Caco-2 (cell line): ENCODE results near the gene SLC4A3. TPM values are rescaled to one million over a fixed set of nuclear protein-coding genes. Genes with fewer than 3 reads are reported as not detected.

Experiments
- BruUV-seq: library from RNA; stranded (reverse); fragments of 400-500 nt; replicated peaks from 2 replicates; lab custom pipeline; 2021; lab: Mats Ljungman, UMichigan
- CTCF ChIA-PET: fragments of 300-600 bp; sonication (Branson Sonifier 250); formaldehyde crosslinking; loops from one replicate; lab custom pipeline; 2022; ENCODE audit warnings: antibody characterized with exemption; lab: Charles Lee
- POLR2A ChIA-PET: fragments of 300-600 bp; sonication (Branson Sonifier 250); formaldehyde crosslinking; loops from one replicate; lab custom pipeline; 2022; ENCODE audit warnings: antibody characterized with exemption; lab: Charles Lee
- DNase-seq, 2 experiments: peaks; one replicate each; pipeline versions ENCODE4 v3.0.0 to v3.0.0-alpha.2; 2020 to 2022
- H3K27me3 ChIP-seq: replicated peaks from 2 replicates; pipeline ENCODE4 v1.6.0; 2011; ENCODE audit warnings: low read length; ENCODE audit not compliant: control insufficient read depth, insufficient read depth
- H3K36me3 ChIP-seq: 2 replicates; pipeline ENCODE4 v1.5.1; 2011; ENCODE audit warnings: low read length; ENCODE audit not compliant: control insufficient read depth, insufficient read depth
- H3K4me1 ChIP-seq: fragments of 250-450 bp; sonication (Bioruptor Pico); 2 replicates; pipeline ENCODE4 v1.5.1; 2020; ENCODE audit warnings: mild to moderate bottlenecking
- H3K4me3 ChIP-seq: 2 replicates; pipeline ENCODE4 v1.5.1; 2011; ENCODE audit warnings: low read depth, mild to moderate bottlenecking, control low read depth, low read length
- H3K9me3 ChIP-seq: fragments of 250-450 bp; sonication (Bioruptor Pico); 2 replicates; pipeline ENCODE4 v1.5.1; 2020; ENCODE audit warnings: mild to moderate bottlenecking, moderate library complexity
- H3K27ac Mint-ChIP-seq: one replicate; pipeline ENCODE4 v1.8.0; 2022; ENCODE audit warnings: mixed read lengths; ENCODE audit not compliant: unreplicated experiment
- H3K27me3 Mint-ChIP-seq: one replicate; pipeline ENCODE4 v1.8.0; 2022; ENCODE audit warnings: mixed read lengths; ENCODE audit not compliant: insufficient read depth, unreplicated experiment
- H3K36me3 Mint-ChIP-seq: one replicate; pipeline ENCODE4 v1.8.0; 2022; ENCODE audit warnings: mild to moderate bottlenecking, mixed read lengths; ENCODE audit not compliant: insufficient read depth, unreplicated experiment
- H3K4me1 Mint-ChIP-seq: one replicate; pipeline ENCODE4 v1.8.0; 2022; ENCODE audit warnings: low read depth, mixed read lengths; ENCODE audit not compliant: unreplicated experiment
- H3K4me3 Mint-ChIP-seq: one replicate; pipeline ENCODE4 v1.8.0; 2022; ENCODE audit warnings: mild to moderate bottlenecking, moderate library complexity, mixed read lengths; ENCODE audit not compliant: unreplicated experiment
- H3K9me3 Mint-ChIP-seq: one replicate; pipeline ENCODE4 v1.8.0; 2022; ENCODE audit warnings: mixed read lengths; ENCODE audit not compliant: unreplicated experiment
- intact Hi-C: fragments of 100-400 bp; cut with micrococcal nuclease; formaldehyde crosslinking; loops from one replicate; pipeline ENCODE4 v1.10.0; 2022; ENCODE audit not compliant: unreplicated experiment
- total RNA-seq: library from RNA; stranded (reverse); gene quantifications from 2 replicates; pipeline ENCODE4 v1.2.3, GENCODE V29; 2022
- TF ChIP-seq, protein P1 (sequence below), 2 experiments: fragments of 200-600 bp in 1 of 2; IDR thresholded peaks; 1 replicate in 1 of 2; 2 replicates in 1 of 2; pipeline versions ENCODE4 v1.5.1 to v1.8.0; 2011 to 2022; ENCODE audit warnings: antibody characterized with exemption in 1 of 2, control low read depth in 1 of 2, inconsistent platforms in 1 of 2, low read depth in 1 of 2, low read length in 1 of 2, mild to moderate bottlenecking in 1 of 2, moderate library complexity in 1 of 2; ENCODE audit not compliant: insufficient read depth in 1 of 2, severe bottlenecking in 1 of 2, unreplicated experiment in 1 of 2

Gene SLC4A3
- total RNA-seq, 1 experiment from 2014 or later = 6.2 TPM

DNA sequence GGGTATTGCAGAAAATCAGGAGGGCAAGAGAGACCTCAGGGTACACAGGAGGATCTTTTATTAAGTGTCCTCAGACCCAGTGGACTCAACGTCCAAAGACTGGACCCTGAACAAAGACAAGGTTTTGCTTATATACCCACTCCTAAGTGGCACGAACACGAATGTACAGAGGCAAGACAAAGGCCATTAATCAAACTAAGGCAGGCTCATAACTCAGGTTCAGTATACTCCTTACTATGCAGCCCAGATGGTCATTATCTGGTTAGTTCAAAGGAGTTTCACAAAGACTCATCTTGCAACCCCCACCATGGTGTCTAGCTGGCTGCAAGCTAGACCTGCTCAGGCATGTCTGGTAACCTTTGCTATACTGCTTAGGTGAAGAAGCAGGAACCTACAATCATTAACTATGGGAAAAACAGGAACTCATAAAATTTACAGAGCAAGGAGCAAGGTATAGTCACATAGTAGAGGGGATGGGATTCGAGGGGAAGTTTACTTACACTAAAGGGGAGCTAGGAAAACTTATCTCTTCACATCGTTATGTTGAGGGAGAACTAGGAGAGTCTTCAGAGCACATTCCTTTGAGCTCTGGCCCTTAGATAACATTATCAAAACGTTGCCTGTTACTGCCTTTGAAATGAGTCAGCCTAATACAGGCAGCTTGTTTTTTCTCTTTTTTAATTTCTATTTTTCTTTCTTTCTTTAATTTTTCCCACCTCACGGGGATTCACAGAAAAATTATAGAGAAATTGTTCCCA, 33.9 kb downstream of the SLC4A3 start:
- H3K27me3 ChIP-seq = no peaks in the 10 kb centered on the region
- Mint-ChIP-seq H3K36me3 (peaks cover 12% of the 10 kb centered on the region), H3K27me3 (no peaks in the 10 kb centered on the region), H3K4me3 (peak overlapping the region; percentile 20), H3K9me3 (peaks cover 76% of the 10 kb centered on the region), H3K4me1 (peaks cover 19% of the 10 kb centered on the region), H3K27ac (peak overlapping the region; percentile 76)
- POLR2A ChIA-PET = interaction anchor here (1.5 kb wide), 1 partner anchor 23 kb away, joined by 10 read pairs; no protein-coding TSS in a partner anchor
- no peak overlapping the region for H3K4me3 ChIP-seq
- CTCF ChIA-PET = interaction anchor here (0.8 to 0.9 kb wide), 2 partner anchors 28 to 118 kb away, joined by 3 read pairs; partner anchors contain the start of genes CHPF and TMEM198
- intact Hi-C loops = loop anchor here (1.0 kb wide), 2 partner anchors 19 to 28 kb away; no protein-coding TSS in a partner anchor
- DNase-seq = peak; percentile 66 to 87
- no TSS peak for BruUV-seq
- TF ChIP-seq, protein P1, sequence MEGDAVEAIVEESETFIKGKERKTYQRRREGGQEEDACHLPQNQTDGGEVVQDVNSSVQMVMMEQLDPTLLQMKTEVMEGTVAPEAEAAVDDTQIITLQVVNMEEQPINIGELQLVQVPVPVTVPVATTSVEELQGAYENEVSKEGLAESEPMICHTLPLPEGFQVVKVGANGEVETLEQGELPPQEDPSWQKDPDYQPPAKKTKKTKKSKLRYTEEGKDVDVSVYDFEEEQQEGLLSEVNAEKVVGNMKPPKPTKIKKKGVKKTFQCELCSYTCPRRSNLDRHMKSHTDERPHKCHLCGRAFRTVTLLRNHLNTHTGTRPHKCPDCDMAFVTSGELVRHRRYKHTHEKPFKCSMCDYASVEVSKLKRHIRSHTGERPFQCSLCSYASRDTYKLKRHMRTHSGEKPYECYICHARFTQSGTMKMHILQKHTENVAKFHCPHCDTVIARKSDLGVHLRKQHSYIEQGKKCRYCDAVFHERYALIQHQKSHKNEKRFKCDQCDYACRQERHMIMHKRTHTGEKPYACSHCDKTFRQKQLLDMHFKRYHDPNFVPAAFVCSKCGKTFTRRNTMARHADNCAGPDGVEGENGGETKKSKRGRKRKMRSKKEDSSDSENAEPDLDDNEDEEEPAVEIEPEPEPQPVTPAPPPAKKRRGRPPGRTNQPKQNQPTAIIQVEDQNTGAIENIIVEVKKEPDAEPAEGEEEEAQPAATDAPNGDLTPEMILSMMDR (IDR thresholded peaks at IDR 0.05; ENCODE audit: insufficient read depth in 1 of 2, low read depth in 1 of 2, low read length in 1 of 2, severe bottlenecking in 1 of 2, unreplicated experiment in 1 of 2) = no peak
- H3K4me1 ChIP-seq = peaks cover 43% of the 10 kb centered on the region
- H3K9me3 ChIP-seq = peaks cover 56% of the 10 kb centered on the region
- no peaks in the 10 kb centered on the region for H3K36me3 ChIP-seq

- no peaks in the 10 kb centered on the region for H3K27me3 ChIP-seq
- H3K4me1 Mint-ChIP-seq = peaks cover 19% of the 10 kb centered on the region
- BruUV-seq = no TSS peak
- TF ChIP-seq, protein P1 (IDR thresholded peaks at IDR 0.05; ENCODE audit: insufficient read depth in 1 of 2, low read depth in 1 of 2, low read length in 1 of 2, severe bottlenecking in 1 of 2, unreplicated experiment in 1 of 2) = no peak
- H3K27me3 Mint-ChIP-seq = no peaks in the 10 kb centered on the region
- ChIA-PET CTCF (interaction anchor here (0.8 to 0.9 kb wide), 2 partner anchors 27 to 119 kb away, joined by 3 read pairs; partner anchors contain the start of genes CHPF and TMEM198), POLR2A (interaction anchor here (1.5 kb wide), 1 partner anchor 23 kb away, joined by 10 read pairs; no protein-coding TSS in a partner anchor)
- peaks cover 43% of the 10 kb centered on the region for H3K4me1 ChIP-seq
- H3K9me3 ChIP-seq = peaks cover 56% of the 10 kb centered on the region
- intact Hi-C loops = loop anchor here (1.0 kb wide), 3 partner anchors 20 to 27 kb away; no protein-coding TSS in a partner anchor
- peak overlapping the region; percentile 76 for H3K27ac Mint-ChIP-seq
- H3K4me3 Mint-ChIP-seq = peak overlapping the region; percentile 20
- H3K4me3 ChIP-seq = no peak overlapping the region
- peak; percentile 26 to 67 for DNase-seq
- no peaks in the 10 kb centered on the region for H3K36me3 ChIP-seq
- peaks cover 12% of the 10 kb centered on the region for H3K36me3 Mint-ChIP-seq
- peaks cover 70% of the 10 kb centered on the region for H3K9me3 Mint-ChIP-seq
Observed at GRCh38 chr2:219661955-219662395, 34.5 kb downstream of the SLC4A3 start.

- peaks cover 58% of the 10 kb centered on the region for H3K9me3 ChIP-seq
- intact Hi-C loops = loop anchor here (1.0 kb wide), 1 partner anchor 23 kb away; no protein-coding TSS in a partner anchor
- Mint-ChIP-seq H3K4me1 (peaks cover 19% of the 10 kb centered on the region), H3K27me3 (no peaks in the 10 kb centered on the region), H3K27ac (peak overlapping the region; percentile 76), H3K9me3 (peaks cover 66% of the 10 kb centered on the region), H3K36me3 (peaks cover 12% of the 10 kb centered on the region), H3K4me3 (peak overlapping the region; percentile 40)
- H3K4me1 ChIP-seq = peaks cover 43% of the 10 kb centered on the region
- no TSS peak for BruUV-seq
- no peaks in the 10 kb centered on the region for H3K36me3 ChIP-seq
- TF ChIP-seq, protein P1 (IDR thresholded peaks at IDR 0.05; ENCODE audit: insufficient read depth in 1 of 2, low read depth in 1 of 2, low read length in 1 of 2, severe bottlenecking in 1 of 2, unreplicated experiment in 1 of 2) = no peak
- ChIA-PET POLR2A (interaction anchor here (1.5 kb wide), 1 partner anchor 22 kb away, joined by 10 read pairs; no protein-coding TSS in a partner anchor), CTCF (interaction anchor here (0.6 to 0.9 kb wide), 2 partner anchors 27 to 111 kb away, joined by 3 read pairs; no protein-coding TSS in a partner anchor)
- no peaks in the 10 kb centered on the region for H3K27me3 ChIP-seq
- H3K4me3 ChIP-seq = no peak overlapping the region
- DNase-seq = peak; percentile 68 to 84
Observed at GRCh38 chr2:219662566-219662965, 35.1 kb downstream of the SLC4A3 start.
